ENCODE data around the gene EFTUD2. TPM values are rescaled to one million over a fixed set of nuclear protein-coding genes. Genes with fewer than 3 reads are reported as not detected.

EFTUD2 gene
- total RNA-seq, 4 donors from 2014 or later = 37.4 to 136 (median 65.4) TPM

Small RNA genes lying within 50 kb of the gene (small RNA-seq; reads per million reads assigned to genes)
- gene CCDC103 (0 reads per million in 4 donors), gene MIR6783 (0 to 0.36 (median 0.07) reads per million in 4 donors), gene RN7SL405P (0 reads per million in 4 donors)

Other genes with a start within 250 kb of the EFTUD2 start
- not detected for gene MEIOC, start 243.0 kb downstream of the EFTUD2 start, total RNA-seq
- gene CCDC43, start 209.7 kb downstream of the EFTUD2 start, total RNA-seq = 10 to 100 TPM in 3 of 4 donors, 1 to 10 TPM in 1; 2.0 to 16.1 (median 13.8) TPM
- 1 to 10 TPM; 1.5 to 3.5 (median 2.5) TPM for gene DBF4B, start 190.8 kb downstream of the EFTUD2 start, total RNA-seq
- gene ADAM11, start 140.5 kb downstream of the EFTUD2 start, total RNA-seq = 1 to 10 TPM in 1 of 4 donors, under 1 TPM in 3; 0.37 to 2.0 (median 0.72) TPM
- gene GJC1, start 69.2 kb downstream of the EFTUD2 start, total RNA-seq = 10 to 100 TPM; 12.0 to 18.7 (median 14.7) TPM
- under 1 TPM in 1 of 4 donors, not detected in 3; 0.96 TPM for gene HIGD1B, start 51.6 kb downstream of the EFTUD2 start, total RNA-seq
- gene GFAP, start 16.1 kb upstream of the EFTUD2 start, total RNA-seq = under 1 TPM in 1 of 4 donors, not detected in 3; 0.68 TPM
- gene KIF18B, start 48.3 kb upstream of the EFTUD2 start, total RNA-seq = 1 to 10 TPM in 3 of 4 donors, under 1 TPM in 1; 0.82 to 7.6 (median 3.7) TPM
- gene C1QL1, start 68.9 kb upstream of the EFTUD2 start, total RNA-seq = 1 to 10 TPM in 2 of 4 donors, under 1 TPM in 1, not detected in 1; 0.55 to 6.8 (median 1.1) TPM
- gene DCAKD, start 152.2 kb upstream of the EFTUD2 start, total RNA-seq = 100 to 1,000 TPM in 1 of 4 donors, 10 to 100 TPM in 2, 1 to 10 TPM in 1; 9.4 to 144 (median 27.4) TPM
- gene NMT1, start 161.9 kb upstream of the EFTUD2 start, total RNA-seq = 10 to 100 TPM; 16.1 to 83.8 (median 43.4) TPM
- 100 to 1,000 TPM; 157 to 369 (median 335) TPM for gene PLCD3, start 233.1 kb upstream of the EFTUD2 start, total RNA-seq
- gene ACBD4, start 236.2 kb upstream of the EFTUD2 start, total RNA-seq = 10 to 100 TPM; 24.9 to 96.1 (median 38.6) TPM
- gene HEXIM1, start 249.0 kb upstream of the EFTUD2 start, total RNA-seq = 10 to 100 TPM; 38.0 to 54.9 (median 42.6) TPM